GM21723 (cell line): Measurements from ENCODE around the gene SOX21.
"Not testable (repeated sequence)": the region's sequence is repeated elsewhere in the genome, so short reads cannot be mapped to it uniquely, and the experiment has no call there.

ENCODE experiments used
- ATAC-seq: cut with Tn5 transposase; IDR thresholded peaks from one replicate; pipeline ENCODE4 v1.9.1; 2021; ENCODE audit warnings: mild to moderate bottlenecking, moderate library complexity; ENCODE audit not compliant: unreplicated experiment

Gene SOX21

GRCh38 chr13:94712287-94712811 lies at the start of gene SOX21:
Gene SOX21, minus strand, starts transcription at chr13:94712545. Its CDS starts 496 bp downstream, at chr13:94712049.
- ATAC-seq = no peak

- no peak for ATAC-seq
These were observed 49.1 kb upstream of the SOX21 start for GRCh38 chr13:94761407-94761806.

- ATAC-seq = no peak
These were observed 46.9 kb upstream of the SOX21 start for GRCh38 chr13:94759120-94759728.

- no peak for ATAC-seq
These were observed 46.2 kb upstream of the SOX21 start for GRCh38 chr13:94758436-94758960.

DNA sequence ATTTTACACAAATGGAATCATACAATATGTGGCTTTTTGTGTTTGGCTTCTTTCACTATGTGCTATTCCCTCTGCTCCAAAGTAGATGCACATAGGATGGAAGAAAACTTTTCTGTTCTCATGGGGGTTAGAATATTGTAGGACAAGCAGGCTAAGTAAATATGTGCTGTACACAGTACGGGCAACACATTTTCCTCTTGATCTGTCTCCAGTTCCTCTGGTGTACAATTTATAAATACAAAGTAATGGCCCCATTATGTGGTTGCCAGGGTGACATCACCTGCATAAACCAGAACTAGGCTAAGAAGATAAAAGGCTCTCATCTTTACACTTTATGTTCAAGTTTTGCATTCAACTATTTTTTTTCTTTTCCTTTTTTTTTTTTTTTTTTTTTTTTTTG lies 41.0 kb upstream of the SOX21 start:
- no peak for ATAC-seq

DNA sequence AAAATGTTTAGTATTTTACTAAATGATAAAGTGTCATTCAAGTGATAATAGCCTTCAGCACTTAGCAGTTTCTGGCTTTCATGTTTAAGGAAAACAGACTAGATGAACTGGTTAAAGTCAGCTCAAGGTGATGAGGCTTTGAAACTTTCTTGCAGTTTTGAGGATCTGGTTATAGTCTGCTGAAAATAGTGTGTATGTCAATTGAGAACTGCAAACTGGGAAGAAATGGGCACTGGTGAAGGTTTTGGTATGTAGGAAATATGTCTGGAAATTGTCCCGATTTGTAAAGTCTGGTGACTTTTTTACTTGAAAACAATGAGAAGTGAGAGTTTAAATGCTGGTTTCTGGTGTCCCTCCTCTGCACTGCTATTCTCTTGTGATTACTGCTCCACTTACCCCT lies 36.8 kb upstream of the SOX21 start:
- no peak for ATAC-seq

DNA sequence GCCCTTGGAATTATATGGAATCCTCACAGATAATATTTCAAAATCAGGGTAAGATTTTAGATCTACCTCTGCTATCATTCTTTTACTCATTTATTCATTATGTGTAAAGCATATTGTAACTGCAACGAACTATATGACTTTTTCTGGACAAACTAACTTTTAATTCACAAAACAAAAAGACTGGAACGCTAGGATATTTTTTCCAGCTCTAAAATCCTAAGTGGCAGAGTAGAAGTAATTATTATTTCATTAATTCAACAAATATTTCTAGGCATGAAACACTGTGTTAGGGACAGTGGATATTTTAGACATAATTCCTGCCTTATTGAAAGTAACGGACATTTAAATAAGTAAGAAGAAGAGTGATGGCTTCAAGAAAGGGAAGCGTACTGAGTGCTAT lies 26.9 kb upstream of the SOX21 start:
- no peak for ATAC-seq

DNA sequence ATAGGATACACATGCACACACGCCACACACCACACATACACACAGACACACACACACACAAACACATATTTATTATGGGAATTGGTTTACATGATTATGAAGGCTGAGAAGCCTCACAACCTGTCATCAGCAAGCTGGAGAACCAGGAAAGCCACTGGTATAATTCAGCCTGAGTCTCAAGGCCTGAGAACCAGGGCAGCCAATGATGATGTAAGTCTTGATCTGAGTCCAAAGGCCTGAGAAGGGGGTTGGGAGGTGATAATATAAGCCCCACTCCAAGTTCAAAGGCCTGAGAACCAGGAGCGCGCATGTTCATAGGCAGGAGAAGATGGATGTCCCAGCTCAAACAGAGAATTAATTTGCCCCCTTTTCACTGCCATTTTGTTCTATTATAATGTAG lies 18.7 kb upstream of the SOX21 start:
- ATAC-seq = no peak

DNA sequence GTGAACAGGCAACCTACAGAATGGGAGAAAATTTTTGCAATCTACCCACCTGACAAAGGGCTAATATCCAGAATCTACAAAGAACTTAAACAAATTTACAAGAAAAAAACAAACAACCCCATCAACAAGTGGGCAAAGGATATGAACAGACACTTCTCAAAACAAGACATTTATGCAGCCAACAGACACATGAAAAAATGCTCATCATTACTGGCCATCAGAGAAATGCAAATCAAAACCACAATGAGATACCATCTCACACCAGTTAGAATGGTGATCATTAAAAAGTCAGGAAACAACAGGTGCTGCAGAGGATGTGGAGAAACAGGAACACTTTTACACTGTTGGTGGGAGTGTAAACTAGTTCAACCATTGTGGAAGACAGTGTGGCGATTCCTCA lies 17.6 kb upstream of the SOX21 start:
- not testable (repeated sequence) for ATAC-seq

GRCh38 chr13:94726425-94726824 lies 14.1 kb upstream of the SOX21 start:
- no peak for ATAC-seq

GRCh38 chr13:94722609-94723345 lies 10.4 kb upstream of the SOX21 start:
- ATAC-seq = no peak

GRCh38 chr13:94718697-94719096 lies 6.4 kb upstream of the SOX21 start:
- ATAC-seq = not testable (repeated sequence)

- no peak for ATAC-seq
These were observed 5.6 kb upstream of the SOX21 start for GRCh38 chr13:94717916-94718315.

GRCh38 chr13:94716016-94716415 lies 3.7 kb upstream of the SOX21 start:
- no peak for ATAC-seq

DNA sequence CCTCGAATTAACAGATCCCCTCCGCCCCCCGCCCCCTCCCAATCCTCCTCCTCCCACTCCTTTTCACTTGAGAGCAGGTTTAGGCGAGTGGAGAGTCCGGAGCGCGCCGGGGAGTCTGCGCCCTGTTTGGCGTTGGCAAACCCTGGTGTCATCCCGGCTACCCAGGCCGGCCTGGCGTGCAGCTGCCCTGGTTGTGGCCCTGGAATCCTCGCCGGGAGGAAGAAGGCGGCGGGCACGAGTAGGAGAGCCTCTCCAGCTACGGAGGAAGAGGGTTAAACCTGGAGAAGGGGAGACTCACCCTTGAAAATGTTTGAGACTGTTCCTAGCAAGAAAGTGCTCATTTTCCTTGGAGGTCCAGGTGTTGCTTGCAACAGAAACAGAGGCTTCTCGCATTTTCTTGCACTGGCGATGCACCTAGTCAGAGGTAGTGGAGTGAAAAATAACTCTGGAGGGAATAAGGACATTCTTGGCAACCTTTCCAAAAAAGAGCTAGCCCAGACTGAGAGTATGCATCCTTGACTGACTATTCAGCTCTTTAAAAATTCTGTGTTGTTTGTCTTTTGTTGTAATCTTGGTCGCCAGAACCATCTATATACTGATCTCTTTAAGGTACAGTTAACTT lies 1.3 kb upstream of the SOX21 start:
- ATAC-seq = no peak

DNA sequence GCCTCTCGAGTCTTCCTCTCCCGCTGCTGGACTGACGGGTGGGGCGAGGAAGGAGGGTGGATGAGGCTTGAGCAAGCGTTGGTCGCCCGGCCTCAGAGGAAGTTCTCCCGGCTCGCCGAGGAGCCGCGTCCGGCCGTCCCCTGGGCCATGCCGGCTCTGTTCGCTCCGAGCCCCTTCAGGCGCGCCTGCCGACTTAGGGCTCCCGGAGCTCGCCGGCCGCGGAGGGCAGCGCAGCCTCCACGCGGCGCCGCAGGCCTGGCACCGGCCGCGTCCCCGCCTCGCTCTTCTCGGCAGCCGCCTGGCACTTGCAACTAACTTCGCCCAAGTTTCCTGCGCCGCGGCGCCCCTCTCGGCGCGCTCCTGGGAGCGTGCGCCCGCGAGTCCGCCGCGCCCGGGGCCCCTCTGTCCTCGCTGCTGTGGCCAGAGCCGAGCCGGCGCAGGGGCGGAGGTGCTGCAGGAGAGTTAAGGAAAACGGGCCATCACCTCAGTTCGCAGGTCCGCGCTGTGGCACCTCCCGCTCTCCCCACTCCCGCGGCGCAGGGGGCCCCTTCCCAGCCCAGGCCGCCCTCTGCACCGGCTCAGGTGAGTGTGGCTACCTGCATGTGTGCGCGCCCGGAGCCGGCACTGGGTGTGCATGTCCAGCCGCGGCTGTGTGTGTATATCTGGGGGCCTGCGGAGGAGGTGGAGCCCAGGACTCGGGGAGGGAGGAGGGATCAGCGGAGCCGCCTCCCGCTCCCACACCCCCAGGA lies 641 bp upstream of the SOX21 start:
- no peak for ATAC-seq

DNA sequence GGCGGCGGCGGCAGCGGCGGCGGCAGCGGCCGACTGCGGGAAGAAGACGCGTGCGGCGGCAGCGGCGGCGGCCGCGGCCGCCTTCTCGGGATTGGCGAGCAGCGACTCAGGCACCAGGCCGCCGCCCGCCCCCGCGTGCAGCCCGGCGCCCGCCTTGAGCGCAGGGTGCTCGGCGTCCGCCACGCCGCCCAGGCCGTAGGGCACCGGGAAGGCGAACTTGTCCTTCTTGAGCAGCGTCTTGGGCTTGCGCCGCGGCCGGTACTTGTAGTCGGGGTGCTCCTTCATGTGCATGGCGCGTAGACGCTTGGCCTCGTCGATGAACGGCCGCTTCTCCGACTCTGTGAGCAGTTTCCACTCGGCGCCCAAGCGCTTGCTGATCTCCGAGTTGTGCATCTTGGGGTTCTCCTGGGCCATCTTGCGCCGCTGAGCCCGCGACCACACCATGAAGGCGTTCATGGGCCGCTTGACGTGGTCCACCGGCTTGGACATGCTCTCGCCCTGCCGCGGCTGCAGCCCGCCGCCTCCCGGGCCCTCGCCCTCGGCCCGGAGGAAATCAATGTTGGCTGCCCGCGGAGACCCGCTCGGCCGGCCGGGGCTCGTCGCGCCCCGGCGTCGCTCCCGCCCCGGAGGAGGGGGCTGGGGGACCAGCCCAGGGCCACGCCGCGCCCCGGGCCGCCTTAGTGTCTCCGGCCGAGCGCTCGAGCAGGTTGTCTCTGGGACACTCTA lies 621 bp downstream of the SOX21 start:
- peak; percentile 34 for ATAC-seq

DNA sequence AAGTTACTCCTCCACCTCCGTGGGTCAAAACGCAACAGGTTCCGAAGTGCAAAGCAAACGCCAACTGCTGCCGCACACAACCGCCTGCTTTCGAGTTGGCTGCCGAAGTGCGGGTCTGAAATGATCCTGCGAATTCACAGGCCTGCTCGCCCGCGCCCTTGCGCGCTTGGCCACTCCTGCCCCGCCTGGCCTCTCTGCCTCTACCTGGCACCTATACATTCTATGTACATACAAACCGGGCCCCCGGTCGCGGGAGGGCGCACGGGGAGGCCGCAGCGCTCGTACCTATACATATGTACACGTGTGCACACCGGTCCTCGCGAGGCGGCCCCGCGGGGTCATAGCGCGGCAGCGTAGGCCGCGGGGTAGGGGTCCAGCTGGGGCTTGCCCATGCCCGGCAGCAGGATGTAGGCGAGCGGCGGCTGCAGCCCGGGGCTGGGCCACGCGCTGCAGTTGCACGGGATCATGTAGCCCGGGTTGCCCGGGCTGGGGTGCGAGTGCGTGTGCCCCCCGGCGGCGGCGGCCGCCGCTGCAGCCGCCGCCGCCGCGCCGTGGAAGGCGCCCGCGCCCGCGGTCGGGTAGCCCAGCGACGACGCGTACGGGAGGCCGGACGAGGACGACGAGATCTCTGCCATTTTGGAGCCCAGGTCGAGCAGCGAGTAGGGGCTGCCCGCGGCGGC lies 1.3 kb downstream of the SOX21 start:
- ATAC-seq = peak; percentile 64

DNA sequence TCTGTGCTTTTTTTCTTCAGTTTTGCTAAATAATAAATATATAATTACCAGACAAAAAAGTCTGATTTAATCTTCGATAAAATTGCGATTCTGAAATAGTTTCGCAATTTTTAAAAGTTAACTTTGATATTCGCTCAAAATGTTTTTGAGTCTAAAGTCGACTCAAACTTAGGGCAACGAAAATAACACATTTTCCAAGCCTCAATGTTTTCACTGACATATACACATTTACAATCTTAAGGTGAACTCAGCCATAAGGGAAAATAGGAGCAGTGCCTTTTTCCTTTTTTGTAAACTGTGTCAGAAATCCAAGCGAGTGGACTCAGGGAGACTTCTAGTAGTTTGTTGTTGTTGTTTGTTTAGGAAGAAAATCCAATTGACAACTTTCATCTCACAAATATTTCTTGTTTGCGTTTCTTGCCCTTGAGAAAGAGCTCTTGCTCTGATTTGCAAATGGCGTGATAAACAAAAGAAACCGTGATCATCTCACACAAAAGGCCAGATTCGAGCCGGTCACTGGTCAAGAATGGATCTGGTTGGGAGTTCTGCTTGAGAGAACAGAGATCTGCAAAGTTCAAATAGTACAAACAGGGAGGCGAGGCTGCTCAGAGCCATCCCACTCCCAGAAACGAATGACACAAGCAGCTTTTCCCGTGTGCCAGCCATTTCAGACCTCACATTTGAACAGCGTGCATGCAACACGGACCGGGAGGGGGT lies 2.1 kb downstream of the SOX21 start:
- ATAC-seq = no peak
